Breast epithelium (tissue), 3 donors: Measurements from ENCODE around the gene MICALL2.

Experiments used
- CTCF ChIP-seq, 3 donors: fragments of 450-650 bp; IDR thresholded peaks; one replicate each; pipeline ENCODE4 v1.5.1; 2016 to 2017; ENCODE audit warnings: antibody characterized with exemption in 3 of 3, mild to moderate bottlenecking in 3 of 3, moderate library complexity in 3 of 3
- POLR2A ChIP-seq: fragments of 450-650 bp; IDR thresholded peaks from one replicate; pipeline ENCODE4 v1.6.1; 2016; ENCODE audit warnings: antibody characterized with exemption, mild to moderate bottlenecking, moderate library complexity
- POLR2AphosphoS5 ChIP-seq, 3 donors: sonication (generic); formaldehyde crosslinking; IDR thresholded peaks; one replicate each; pipeline ENCODE4 v1.6.1; 2017; ENCODE audit warnings: antibody characterized with exemption in 3 of 3

DNA sequence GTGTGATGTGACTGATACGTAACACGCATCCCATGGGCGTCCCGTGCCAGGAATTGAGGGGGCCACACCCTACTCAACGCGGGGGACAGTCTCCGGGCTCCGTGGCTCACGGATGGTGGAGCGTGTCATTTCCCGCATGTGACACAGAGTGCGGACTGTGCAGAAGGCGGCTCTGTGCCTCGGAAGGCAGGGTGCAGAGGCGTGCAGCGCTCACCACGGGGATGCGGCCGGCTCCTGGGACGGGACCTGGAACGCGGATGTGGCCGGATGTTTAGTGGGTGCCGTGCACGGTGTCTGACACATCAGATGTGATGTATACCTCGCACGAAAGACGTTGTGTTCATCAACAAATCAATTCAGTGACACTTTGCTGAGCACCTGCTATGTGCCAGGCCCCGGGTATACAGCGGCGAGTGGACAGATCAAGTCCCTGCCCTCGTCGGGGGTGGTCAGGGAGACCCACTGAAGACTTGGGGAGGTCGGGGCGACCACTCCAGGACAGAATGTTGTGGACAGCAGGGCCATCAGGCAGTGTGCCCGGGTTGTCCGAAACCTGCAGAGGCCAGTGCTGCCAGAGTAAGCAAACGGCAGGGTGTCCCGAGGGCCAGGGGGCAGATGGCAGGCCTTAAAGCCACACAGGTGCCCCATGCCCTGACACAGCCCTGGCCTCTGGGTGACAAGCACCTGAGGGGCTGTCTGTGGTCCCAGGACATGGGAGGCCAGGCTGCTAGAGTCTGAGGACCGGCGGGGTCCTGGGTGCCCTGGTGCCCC lies 38.1 kb downstream of the MICALL2 start:
- TF ChIP-seq CTCF (IDR thresholded peaks at IDR 0.05) = no peak
- no peak for TF ChIP-seq POLR2AphosphoS5 (IDR thresholded peaks at IDR 0.05)
- TF ChIP-seq POLR2A = no peak
